HCT116 (cell line): ENCODE measurements around the gene KNCN.

Experiments
- ATF3 ChIP-seq: IDR thresholded peaks from 2 replicates; pipeline ENCODE4 v1.6.1; 2012
- CEBPB ChIP-seq: IDR thresholded peaks from 2 replicates; pipeline ENCODE4 v1.6.1; 2012; ENCODE audit warnings: low read depth
- CTCF ChIP-seq, 3 experiments: fragments of 200-600 bp in 1 of 3; sonication (generic) in 1 of 3; IDR thresholded peaks in 2 of 3; conservative IDR thresholded peaks in 1 of 3; 2 replicates each; pipeline ENCODE4 v1.5.1; 2012 to 2017; ENCODE audit warnings: low read depth in 2 of 3, low read length in 2 of 3, antibody characterized with exemption in 1 of 3, borderline replicate concordance in 1 of 3, control low read depth in 1 of 3, mild to moderate bottlenecking in 1 of 3, mixed read lengths in 1 of 3, mixed run types in 1 of 3, moderate library complexity in 1 of 3; ENCODE audit not compliant: insufficient read depth in 1 of 3
- EZH2 ChIP-seq: fragments of 200-600 bp; sonication (generic); IDR thresholded peaks from 2 replicates; pipeline ENCODE4 v1.6.1; 2017; ENCODE audit warnings: antibody characterized with exemption, mixed run types
- EZH2phosphoT487 ChIP-seq: fragments of 200-600 bp; IDR thresholded peaks from 2 replicates; pipeline ENCODE4 v1.6.1; 2018; ENCODE audit warnings: antibody characterized with exemption, borderline replicate concordance
- JUND ChIP-seq: IDR thresholded peaks from 2 replicates; pipeline ENCODE4 v1.6.1; 2012
- MAX ChIP-seq: IDR thresholded peaks from 2 replicates; pipeline ENCODE4 v1.6.1; 2012
- POLR2A ChIP-seq: IDR thresholded peaks from 2 replicates; pipeline ENCODE4 v1.7.0; 2011; ENCODE audit warnings: borderline replicate concordance; ENCODE audit not compliant: insufficient read depth, insufficient read length; ENCODE audit errors: extremely low read depth
- POLR2AphosphoS5 ChIP-seq: IDR thresholded peaks from 2 replicates; pipeline ENCODE4 v1.6.1; 2011; ENCODE audit warnings: mild to moderate bottlenecking, low read depth, low read length, moderate library complexity
- REST ChIP-seq: IDR thresholded peaks from 2 replicates; pipeline ENCODE4 v1.6.1; 2012; ENCODE audit warnings: low read depth
- SIN3A ChIP-seq: IDR thresholded peaks from 2 replicates; pipeline ENCODE4 v1.6.1; 2012; ENCODE audit warnings: low read depth
- SP1 ChIP-seq: IDR thresholded peaks from 2 replicates; pipeline ENCODE4 v1.6.1; 2012; ENCODE audit warnings: low read depth
- YY1 ChIP-seq: IDR thresholded peaks from 2 replicates; pipeline ENCODE4 v1.6.1; 2011; ENCODE audit warnings: low read length, low read depth, moderate library complexity, mild to moderate bottlenecking; ENCODE audit not compliant: insufficient replicate concordance; ENCODE audit errors: extremely low read depth

GRCh38 chr1:46543761-46544560 is 7.5 kb downstream of the KNCN start:
- TF ChIP-seq POLR2A (no peak), CTCF (IDR thresholded peaks at IDR 0.05 in 2 of 3, conservative IDR thresholded peaks at IDR 0.05 in 1 of 3; ENCODE audit: borderline replicate concordance in 1 of 3, insufficient read depth in 1 of 3, low read depth in 2 of 3, low read length in 2 of 3) (no peak), EZH2 (no peak), EZH2phosphoT487 (no peak), MAX (no peak), CEBPB (no peak), SP1 (no peak), YY1 (no peak), JUND (no peak), REST (no peak), SIN3A (no peak), POLR2AphosphoS5 (no peak), ATF3 (no peak)
